GM19023 (cell line): Measurements from ENCODE around the gene PLPPR2.
"Not testable (repeated sequence)": the region's sequence is repeated elsewhere in the genome, so short reads cannot be mapped to it uniquely, and the experiment has no call there.

Source experiments
- ATAC-seq: cut with Tn5 transposase; IDR thresholded peaks from one replicate; pipeline ENCODE4 v1.9.1; 2021; ENCODE audit warnings: mild to moderate bottlenecking, moderate library complexity; ENCODE audit not compliant: unreplicated experiment

Gene PLPPR2

GRCh38 chr19:11390933-11391680, 35.9 kb downstream of the PLPPR2 start:
- ATAC-seq = no peak

DNA sequence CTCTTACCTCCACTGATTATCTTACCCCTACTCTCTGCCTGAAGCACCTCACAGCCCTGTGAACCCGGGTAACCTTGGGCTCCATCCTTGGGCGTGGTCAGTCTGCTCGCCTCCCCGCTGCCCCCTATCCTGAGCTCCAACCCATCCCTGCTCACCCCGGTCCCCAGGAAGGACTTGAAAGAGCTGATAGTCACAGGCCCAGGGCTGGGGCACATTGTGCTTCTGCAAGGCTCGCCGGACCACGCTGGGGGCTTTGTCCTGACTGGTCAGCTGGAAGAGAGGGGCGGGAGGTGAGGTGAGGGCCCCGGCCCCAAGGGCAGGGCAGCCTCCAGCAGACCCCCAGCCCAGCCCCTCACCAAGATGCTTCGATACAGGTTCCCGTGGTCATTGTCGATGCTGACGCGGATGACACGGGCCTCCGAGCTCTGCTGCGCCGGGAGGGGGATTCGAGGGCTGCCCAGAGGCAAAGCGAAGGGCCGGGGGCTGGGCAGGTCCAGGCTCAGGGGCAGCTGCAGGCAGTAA, 41.9 kb downstream of the PLPPR2 start:
- ATAC-seq = no peak

GRCh38 chr19:11399667-11400066, 44.4 kb downstream of the PLPPR2 start:
- ATAC-seq = no peak

DNA sequence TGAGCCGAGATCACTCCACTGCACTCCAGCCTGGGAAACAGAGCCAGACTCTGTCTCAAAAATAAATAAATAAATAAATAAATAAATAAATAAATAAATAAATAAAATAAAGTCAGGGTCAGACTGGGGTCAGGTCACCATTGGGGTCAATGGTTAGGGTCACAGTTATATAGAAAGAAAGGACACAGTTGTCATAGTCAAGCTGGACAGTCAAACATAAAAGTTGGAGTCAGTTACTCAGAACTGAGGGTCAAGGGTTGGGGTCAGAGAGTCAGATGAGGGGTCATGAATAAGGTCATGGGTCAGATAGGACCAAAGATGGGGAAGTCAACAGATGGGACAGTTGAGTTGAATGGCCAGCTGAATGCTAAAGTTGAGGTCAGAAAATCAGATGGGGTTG, 45.6 kb downstream of the PLPPR2 start:
- no peak for ATAC-seq

- no peak for ATAC-seq
Observed at GRCh38 chr19:11401808-11402543, 46.7 kb downstream of the PLPPR2 start.

- ATAC-seq = no peak
Observed at GRCh38 chr19:11404588-11405222, 49.5 kb downstream of the PLPPR2 start.

DNA sequence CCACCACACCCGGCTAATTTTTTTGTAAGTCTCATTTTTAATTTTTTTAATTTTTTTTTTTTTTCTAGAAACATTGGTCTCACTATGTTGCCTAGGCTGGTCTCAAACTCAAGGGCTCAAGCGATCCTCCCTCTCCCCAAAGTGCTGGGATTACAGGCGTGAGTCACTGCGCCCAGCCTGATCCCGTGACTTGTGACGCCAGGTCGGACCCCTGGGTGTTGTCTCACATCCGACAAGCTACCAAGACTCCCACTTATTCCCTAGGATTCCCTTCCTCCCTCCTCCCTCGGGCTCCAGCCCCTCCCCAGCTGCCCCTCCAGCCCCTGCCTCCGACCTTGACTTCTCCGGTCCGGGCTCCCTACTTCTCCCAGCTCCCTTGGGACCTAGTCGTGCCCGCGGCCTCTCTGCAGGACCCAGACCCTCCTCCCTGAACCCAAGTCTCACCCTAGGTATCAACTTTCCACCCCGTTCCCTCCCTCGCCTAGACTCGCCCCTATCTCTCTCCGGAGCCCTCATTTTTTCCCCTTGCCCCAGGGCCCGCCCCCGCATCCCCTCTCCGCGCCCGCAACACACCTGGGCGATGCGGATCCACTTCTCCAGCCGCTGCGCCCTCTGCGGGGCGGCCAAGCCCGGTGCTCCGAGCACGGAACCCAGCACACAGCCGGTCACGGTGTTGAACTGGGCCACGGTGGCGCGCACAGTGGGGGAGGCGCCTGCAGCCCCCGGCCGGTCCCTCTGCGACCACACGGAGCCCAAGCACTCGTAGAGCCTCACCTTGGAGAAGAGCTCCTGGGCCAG, 50.8 kb downstream of the PLPPR2 start:
- no peak for ATAC-seq

- ATAC-seq = not testable (repeated sequence)
Observed at GRCh38 chr19:11406703-11407236, 51.5 kb downstream of the PLPPR2 start.

GRCh38 chr19:11408591-11408990, 53.4 kb downstream of the PLPPR2 start:
- ATAC-seq = no peak

DNA sequence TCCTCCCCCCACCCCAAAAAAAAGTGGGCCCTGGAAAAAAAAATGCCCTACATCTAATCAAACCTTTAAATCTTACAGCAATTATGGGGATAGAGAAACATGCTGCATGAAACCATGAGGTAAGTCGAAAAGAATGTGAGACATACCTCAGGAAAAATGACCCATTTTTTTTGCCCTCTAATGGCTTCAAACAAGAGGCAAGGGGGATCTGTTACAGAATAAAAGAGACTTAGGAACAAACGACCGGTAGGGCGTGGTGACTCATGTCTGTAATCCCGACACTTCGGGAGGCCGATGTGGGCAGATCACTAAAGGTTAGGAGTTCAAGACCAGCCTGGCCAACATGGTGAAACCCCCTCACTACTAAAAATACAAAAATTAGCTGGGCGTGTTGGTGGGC, 55.5 kb downstream of the PLPPR2 start:
- ATAC-seq = no peak

GRCh38 chr19:11414544-11414943, 59.3 kb downstream of the PLPPR2 start:
- no peak for ATAC-seq
